AG04449 (cell line): ENCODE data around the gene RALY.

ENCODE experiments used
- CTCF ChIA-PET: fragments of 350-600 bp; formaldehyde crosslinking; extraction: SDS; loops from one replicate; lab custom pipeline; 2021; ENCODE audit warnings: antibody characterized with exemption; lab: Yijun Ruan, JAX
- POLR2A ChIA-PET: fragments of 400-600, 350-600 bp; formaldehyde crosslinking; extraction: SDS; loops from one replicate; lab custom pipeline; 2020; ENCODE audit warnings: antibody characterized with exemption, inconsistent platforms; lab: Yijun Ruan, JAX
- DNase-seq: peaks from one replicate; pipeline ENCODE4 v3.0.0-alpha.2; 2010; ENCODE audit warnings: low read depth, low spot score
- H3K4me3 ChIP-seq: 2 replicates; pipeline ENCODE4 v1.5.1; 2011; ENCODE audit warnings: low read depth, mild to moderate bottlenecking, control low read depth, low read length
- CTCF ChIP-seq: IDR thresholded peaks from one replicate; pipeline ENCODE4 v1.5.1; 2011; ENCODE audit warnings: mild to moderate bottlenecking, moderate library complexity, low read length, control low read depth, inconsistent platforms; ENCODE audit not compliant: insufficient read depth; ENCODE audit errors: missing control alignments

RALY gene

GRCh38 chr20:34049897-34050695 lies 56.4 kb downstream of the RALY start:
- DNase-seq: no peak
- no peak for TF ChIP-seq CTCF
- CTCF ChIA-PET: interaction anchor here (1.0 to 2.4 kb wide), 4 partner anchors 9 to 20 kb away, joined by 3 to 9 read pairs (median 4); no protein-coding TSS in a partner anchor
- POLR2A ChIA-PET: no interaction called here
- H3K4me3 ChIP-seq: no peak overlapping the region

- no peak overlapping the region for H3K4me3 ChIP-seq
- DNase-seq: no peak
- CTCF ChIA-PET: interaction anchor here (1.0 to 1.3 kb wide), 2 partner anchors 16 to 17 kb away, joined by 3 to 4 read pairs; no protein-coding TSS in a partner anchor
- POLR2A ChIA-PET: no interaction called here
- no peak for TF ChIP-seq CTCF
Measured at GRCh38 chr20:34052414-34052813, 58.7 kb downstream of the RALY start.

- H3K4me3 ChIP-seq: no peak overlapping the region
- DNase-seq: no peak
- no peak for TF ChIP-seq CTCF
- CTCF ChIA-PET: interaction anchor here (0.6 kb wide), 1 partner anchor 1155 kb away, joined by 4 read pairs; no protein-coding TSS in a partner anchor
- POLR2A ChIA-PET: no interaction called here
Measured at GRCh38 chr20:34055290-34055689, 61.6 kb downstream of the RALY start.

GRCh38 chr20:34058831-34059230 lies 65.1 kb downstream of the RALY start:
- H3K4me3 ChIP-seq: no peak overlapping the region
- POLR2A ChIA-PET: no interaction called here
- no peak for DNase-seq
- TF ChIP-seq CTCF: no peak
- CTCF ChIA-PET: interaction anchor here (2.2 kb wide), 1 partner anchor 11 kb away, joined by 14 read pairs; no protein-coding TSS in a partner anchor

- ChIA-PET POLR2A (no interaction called here), CTCF (interaction anchor here (1.4 to 2.2 kb wide), 2 partner anchors 9 to 13 kb away, joined by 3 to 14 read pairs; no protein-coding TSS in a partner anchor)
- no peak for DNase-seq
- H3K4me3 ChIP-seq: no peak overlapping the region
- TF ChIP-seq CTCF: no peak
Measured at GRCh38 chr20:34060970-34061369, 67.3 kb downstream of the RALY start.

- H3K4me3 ChIP-seq: no peak overlapping the region
- ChIA-PET POLR2A (no interaction called here), CTCF (no interaction called here)
- no peak for TF ChIP-seq CTCF
- DNase-seq: no peak
Measured at GRCh38 chr20:34061695-34062094, 68.0 kb downstream of the RALY start.
